Suprapubic skin (tissue), 4 donors: Measurements from ENCODE around the gene PRSS8. TPM values are rescaled to one million over a fixed set of nuclear protein-coding genes. Genes with fewer than 3 reads are reported as not detected.
"Not testable (repeated sequence)": the region's sequence is repeated elsewhere in the genome, so short reads cannot be mapped to it uniquely, and the experiment has no call there.

ENCODE experiments used
- DNase-seq, 2 donors: peaks; one replicate each; pipeline ENCODE4 v3.0.0-alpha.2; 2019; ENCODE audit warnings: low spot score in 2 of 2
- H3K27ac ChIP-seq: fragments of 200-600 bp; sonication (generic); one replicate; pipeline ENCODE4 v1.5.1; 2019
- H3K27me3 ChIP-seq: fragments of 200-600 bp; sonication (generic); one replicate; pipeline ENCODE4 v1.5.1; 2019
- H3K36me3 ChIP-seq: fragments of 200-600 bp; sonication (generic); one replicate; pipeline ENCODE4 v1.5.1; 2019
- H3K4me1 ChIP-seq: fragments of 200-600 bp; sonication (generic); one replicate; pipeline ENCODE4 v1.5.1; 2019
- H3K4me3 ChIP-seq: fragments of 200-600 bp; sonication (generic); one replicate; pipeline ENCODE4 v1.5.1; 2019; ENCODE audit warnings: mild to moderate bottlenecking
- H3K9me3 ChIP-seq: fragments of 200-600 bp; sonication (generic); one replicate; pipeline ENCODE4 v1.5.1; 2019
- EP300 ChIP-seq: sonication (generic); formaldehyde crosslinking; IDR thresholded peaks from one replicate; pipeline ENCODE4 v1.6.1; 2017; ENCODE audit warnings: antibody characterized with exemption
- POLR2A ChIP-seq, 2 donors: fragments of 450-650 bp; IDR thresholded peaks; one replicate each; pipeline ENCODE4 v1.6.1; 2017; ENCODE audit warnings: antibody characterized with exemption in 2 of 2, mild to moderate bottlenecking in 2 of 2, moderate library complexity in 2 of 2
- POLR2AphosphoS5 ChIP-seq, 3 donors: sonication (generic); formaldehyde crosslinking; IDR thresholded peaks; one replicate each; pipeline ENCODE4 v1.6.1; 2017; ENCODE audit warnings: antibody characterized with exemption in 3 of 3
- WGBS: methylation state at CpG from one replicate; pipeline ENCODE4 v1.1.5; 2018; 5-methylcytosine and 5-hydroxymethylcytosine counted together
- total RNA-seq, 4 donors: library from RNA; depleted of rRNA; stranded (reverse); fragments of >200 nt; gene quantifications; one replicate each; pipeline ENCODE4 v1.1.0, GENCODE V29; 2016
- TF ChIP-seq, protein P1 (sequence below), 2 donors: fragments of 200-600 bp in 1 of 2; fragments of 450-650 bp in 1 of 2; sonication (generic) in 1 of 2; IDR thresholded peaks; one replicate each; pipeline ENCODE4 v1.5.1; 2016 to 2019; ENCODE audit warnings: antibody characterized with exemption in 2 of 2, mild to moderate bottlenecking in 1 of 2, moderate library complexity in 1 of 2

The PRSS8 gene
- total RNA-seq, 4 donors from 2014 or later: 46.3 to 168 (median 140) TPM

DNA sequence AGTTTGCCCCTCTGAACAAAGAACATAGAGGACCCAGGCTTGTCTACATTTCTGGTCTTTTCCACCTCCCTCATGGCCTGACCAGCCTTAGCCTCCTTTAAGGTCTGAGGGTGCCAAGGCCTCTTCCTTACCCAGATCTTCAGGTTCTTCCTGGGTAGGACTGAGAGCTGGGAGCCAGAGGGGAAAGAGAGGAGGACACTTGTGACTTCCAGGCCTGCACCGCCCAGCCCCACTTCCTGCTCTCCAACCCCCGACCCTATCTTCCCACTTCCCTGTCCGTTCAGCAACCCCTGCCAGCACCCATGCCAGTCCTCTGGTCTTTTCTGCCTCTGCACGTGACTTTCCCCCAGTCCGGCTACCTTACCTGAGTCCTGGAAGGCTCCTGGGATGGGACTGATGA, 13.8 kb upstream of the PRSS8 start:
- no peak for DNase-seq
- TF ChIP-seq POLR2A (IDR thresholded peaks at IDR 0.05) (no peak), POLR2AphosphoS5 (IDR thresholded peaks at IDR 0.05) (no peak), EP300 (no peak)
- TF ChIP-seq, protein P1, sequence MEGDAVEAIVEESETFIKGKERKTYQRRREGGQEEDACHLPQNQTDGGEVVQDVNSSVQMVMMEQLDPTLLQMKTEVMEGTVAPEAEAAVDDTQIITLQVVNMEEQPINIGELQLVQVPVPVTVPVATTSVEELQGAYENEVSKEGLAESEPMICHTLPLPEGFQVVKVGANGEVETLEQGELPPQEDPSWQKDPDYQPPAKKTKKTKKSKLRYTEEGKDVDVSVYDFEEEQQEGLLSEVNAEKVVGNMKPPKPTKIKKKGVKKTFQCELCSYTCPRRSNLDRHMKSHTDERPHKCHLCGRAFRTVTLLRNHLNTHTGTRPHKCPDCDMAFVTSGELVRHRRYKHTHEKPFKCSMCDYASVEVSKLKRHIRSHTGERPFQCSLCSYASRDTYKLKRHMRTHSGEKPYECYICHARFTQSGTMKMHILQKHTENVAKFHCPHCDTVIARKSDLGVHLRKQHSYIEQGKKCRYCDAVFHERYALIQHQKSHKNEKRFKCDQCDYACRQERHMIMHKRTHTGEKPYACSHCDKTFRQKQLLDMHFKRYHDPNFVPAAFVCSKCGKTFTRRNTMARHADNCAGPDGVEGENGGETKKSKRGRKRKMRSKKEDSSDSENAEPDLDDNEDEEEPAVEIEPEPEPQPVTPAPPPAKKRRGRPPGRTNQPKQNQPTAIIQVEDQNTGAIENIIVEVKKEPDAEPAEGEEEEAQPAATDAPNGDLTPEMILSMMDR (IDR thresholded peaks at IDR 0.05): no peak
- no peaks in the 10 kb centered on the region for H3K9me3 ChIP-seq
- H3K27ac ChIP-seq: no peak overlapping the region
- H3K4me3 ChIP-seq: no peak overlapping the region
- H3K4me1 ChIP-seq: peaks cover 20% of the 10 kb centered on the region
- H3K27me3 ChIP-seq: peaks cover 5% of the 10 kb centered on the region
- 80% methylated on average over 5 of the region's 5 CpGs for WGBS
- no peaks in the 10 kb centered on the region for H3K36me3 ChIP-seq

DNA sequence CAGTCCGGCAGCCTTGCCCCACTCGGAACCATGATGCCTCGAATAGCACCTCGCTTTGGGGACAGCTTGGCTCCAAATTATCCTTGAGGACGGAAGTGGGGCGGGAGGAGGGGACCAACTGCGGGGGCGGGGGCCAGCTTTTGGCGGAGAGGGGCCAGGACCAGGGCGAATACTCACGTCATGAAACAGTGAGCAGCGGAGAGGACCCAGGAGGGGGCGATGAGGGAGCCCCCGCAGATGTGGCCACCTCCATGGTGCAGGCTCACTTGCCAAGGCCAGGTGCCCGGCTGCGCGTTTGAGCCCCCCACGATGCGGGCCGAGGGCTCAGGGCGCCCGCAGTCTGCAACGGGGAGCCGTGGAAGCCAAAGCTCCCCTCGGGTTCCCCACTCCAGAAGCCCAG, 13.4 kb upstream of the PRSS8 start:
- Histone ChIP-seq H3K27ac (no peak overlapping the region), H3K9me3 (no peaks in the 10 kb centered on the region), H3K4me1 (peaks cover 20% of the 10 kb centered on the region), H3K36me3 (no peaks in the 10 kb centered on the region), H3K27me3 (peaks cover 5% of the 10 kb centered on the region), H3K4me3 (no peak overlapping the region)
- DNase-seq: no peak
- 85% methylated on average over 25 of the region's 25 CpGs for WGBS
- TF ChIP-seq EP300: no peak
- no peak for TF ChIP-seq POLR2AphosphoS5 (IDR thresholded peaks at IDR 0.05)
- TF ChIP-seq POLR2A (IDR thresholded peaks at IDR 0.05): no peak
- TF ChIP-seq, protein P1 (IDR thresholded peaks at IDR 0.05): no peak

- H3K4me3 ChIP-seq: peak overlapping the region; percentile 4
- peaks cover 5% of the 10 kb centered on the region for H3K27me3 ChIP-seq
- 17% methylated on average over 26 of the region's 40 CpGs for WGBS
- H3K4me1 ChIP-seq: peaks cover 21% of the 10 kb centered on the region
- H3K27ac ChIP-seq: no peak overlapping the region
- no peak for TF ChIP-seq EP300
- TF ChIP-seq, protein P1 (IDR thresholded peaks at IDR 0.05): no peak
- no peak for DNase-seq
- no peaks in the 10 kb centered on the region for H3K9me3 ChIP-seq
- H3K36me3 ChIP-seq: no peaks in the 10 kb centered on the region
Measured at GRCh38 chr16:31148281-31148728, 12.8 kb upstream of the PRSS8 start.

DNA sequence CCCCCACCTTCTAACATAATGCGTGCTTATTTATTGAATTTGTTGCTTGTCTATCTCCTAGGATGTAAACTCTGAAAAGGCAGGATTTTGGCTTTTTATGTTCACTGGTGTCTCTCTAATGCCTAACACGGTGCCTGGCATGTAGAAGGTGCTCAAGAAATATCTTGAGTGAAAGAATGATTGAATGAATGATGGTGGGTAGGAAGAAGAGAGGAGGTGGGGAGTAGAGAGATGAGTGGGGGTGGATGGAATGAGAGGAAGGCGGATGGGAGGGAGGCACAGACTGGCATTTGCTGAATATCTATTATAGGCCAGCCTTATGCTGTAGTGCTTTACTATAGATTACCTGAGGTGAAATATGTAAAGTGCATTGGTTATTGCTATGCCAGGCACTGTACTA, 12.0 kb upstream of the PRSS8 start:
- no peak overlapping the region for H3K27ac ChIP-seq
- TF ChIP-seq POLR2A (IDR thresholded peaks at IDR 0.05) (no peak), EP300 (no peak)
- peaks cover 5% of the 10 kb centered on the region for H3K27me3 ChIP-seq
- H3K36me3 ChIP-seq: no peaks in the 10 kb centered on the region
- no peak for DNase-seq
- H3K4me1 ChIP-seq: peaks cover 28% of the 10 kb centered on the region
- 94% methylated on average over 3 of the region's 3 CpGs for WGBS
- no peaks in the 10 kb centered on the region for H3K9me3 ChIP-seq
- H3K4me3 ChIP-seq: no peak overlapping the region

- 75% methylated on average over 12 of the region's 12 CpGs for WGBS
- no peaks in the 10 kb centered on the region for H3K9me3 ChIP-seq
- H3K27me3 ChIP-seq: peaks cover 5% of the 10 kb centered on the region
- peaks cover 41% of the 10 kb centered on the region for H3K4me1 ChIP-seq
- H3K36me3 ChIP-seq: no peaks in the 10 kb centered on the region
- H3K27ac ChIP-seq: no peak overlapping the region
- H3K4me3 ChIP-seq: no peak overlapping the region
- TF ChIP-seq POLR2A (IDR thresholded peaks at IDR 0.05) (no peak), EP300 (no peak), POLR2AphosphoS5 (IDR thresholded peaks at IDR 0.05) (no peak)
- TF ChIP-seq, protein P1 (IDR thresholded peaks at IDR 0.05): no peak
- no peak for DNase-seq
Measured at GRCh38 chr16:31145398-31145990, 10.0 kb upstream of the PRSS8 start.

- not testable (repeated sequence) for DNase-seq, H3K27ac ChIP-seq, H3K9me3 ChIP-seq, H3K36me3 ChIP-seq, H3K27me3 ChIP-seq, H3K4me3 ChIP-seq
- peaks cover 43% of the 10 kb centered on the region for H3K4me1 ChIP-seq
- WGBS: 73% methylated on average over 7 of the region's 7 CpGs
Measured at GRCh38 chr16:31144418-31144817, 8.9 kb upstream of the PRSS8 start.
